Endothelial cell of umbilical vein (primary cell): ENCODE results near the gene FSD2. TPM values are rescaled to one million over a fixed set of nuclear protein-coding genes. Genes with fewer than 3 reads are reported as not detected.

Experiments used
- BruUV-seq: library from RNA; stranded (reverse); fragments of 400-500 nt; replicated peaks from 2 replicates; lab custom pipeline; 2021; lab: Mats Ljungman, UMichigan
- CTCF ChIA-PET: fragments of 300-600, 350-600 bp; sonication (Branson Sonifier 250); formaldehyde crosslinking; loops from one replicate; lab custom pipeline; 2021; ENCODE audit warnings: antibody characterized with exemption, inconsistent platforms; lab: Charles Lee
- POLR2A ChIA-PET: fragments of 300-600, 350-600 bp; sonication (Branson Sonifier 250); formaldehyde crosslinking; loops from one replicate; lab custom pipeline; 2021; ENCODE audit warnings: antibody characterized with exemption, inconsistent platforms; lab: Charles Lee
- DNase-seq: peaks from one replicate; pipeline ENCODE4 v3.0.0-alpha.2; 2011; ENCODE audit warnings: low read depth, low spot score
- FAIRE-seq: peaks from 2 replicates; lab custom pipeline; 2011; peaks lifted over from hg19 to GRCh38; lab: Jason Lieb, UNC
- H2AFZ ChIP-seq: 2 replicates; pipeline ENCODE4 v1.6.0; 2012; ENCODE audit warnings: low read depth, low read length, control low read depth, inconsistent platforms
- H3K27ac ChIP-seq: 2 replicates; pipeline ENCODE4 v1.5.1; 2011; ENCODE audit warnings: low read depth, mild to moderate bottlenecking, control low read depth, low read length, moderate library complexity; ENCODE audit not compliant: insufficient read depth
- H3K27me3 ChIP-seq, 2 experiments: 2 replicates each; pipeline versions ENCODE4 v1.6.0 to v1.6.1; 2011; ENCODE audit warnings: low read length in 2 of 2, mixed read lengths in 1 of 2; ENCODE audit not compliant: control insufficient read depth in 2 of 2, insufficient read depth in 2 of 2
- H3K36me3 ChIP-seq, 2 experiments: 2 replicates in 1 of 2; 3 replicates in 1 of 2; pipeline ENCODE4 v1.5.1; 2011; ENCODE audit warnings: low read length in 2 of 2, mild to moderate bottlenecking in 1 of 2, moderate library complexity in 1 of 2; ENCODE audit not compliant: control insufficient read depth in 2 of 2, insufficient read depth in 2 of 2; ENCODE audit errors: extremely low read depth in 1 of 2
- H3K4me1 ChIP-seq: 3 replicates; pipeline ENCODE4 v1.5.1; 2011; ENCODE audit warnings: mild to moderate bottlenecking, low read length; ENCODE audit not compliant: control insufficient read depth, insufficient read depth; ENCODE audit errors: extremely low read depth
- H3K4me2 ChIP-seq: 2 replicates; pipeline ENCODE4 v1.6.1; 2011; ENCODE audit warnings: low read length, control low read depth, mixed read lengths; ENCODE audit not compliant: insufficient read depth
- H3K4me3 ChIP-seq, 3 experiments: fragments of 200-600 bp in 1 of 3; sonication (generic), shearing (Covaris generic) in 1 of 3; replicated peaks in 1 of 3; 2 replicates each; pipeline ENCODE4 v1.5.1; 2011 to 2016; ENCODE audit warnings: control low read depth in 3 of 3, low read length in 3 of 3, mild to moderate bottlenecking in 2 of 3, inconsistent platforms in 1 of 3, low read depth in 1 of 3, moderate library complexity in 1 of 3; ENCODE audit not compliant: insufficient read depth in 1 of 3
- H3K79me2 ChIP-seq: 2 replicates; pipeline ENCODE4 v1.6.0; 2012; ENCODE audit warnings: low read length, inconsistent platforms; ENCODE audit not compliant: control insufficient read depth, insufficient read depth
- H3K9ac ChIP-seq: replicated peaks from 2 replicates; pipeline ENCODE3; 2011; ENCODE audit warnings: low read length, control low read depth; ENCODE audit not compliant: insufficient read depth; ENCODE audit errors: extremely low read depth
- H3K9me1 ChIP-seq: replicated peaks from 3 replicates; pipeline ENCODE4 v1.6.0; 2011; ENCODE audit warnings: mild to moderate bottlenecking, low read length; ENCODE audit not compliant: control insufficient read depth, insufficient read depth; ENCODE audit errors: extremely low read depth
- H3K9me3 ChIP-seq: replicated peaks from 2 replicates; pipeline ENCODE4 v1.5.1; 2012; ENCODE audit warnings: low read length, inconsistent platforms; ENCODE audit not compliant: control insufficient read depth, insufficient read depth
- H4K20me1 ChIP-seq: replicated peaks from 2 replicates; pipeline ENCODE3; 2011; ENCODE audit warnings: mild to moderate bottlenecking, low read length; ENCODE audit not compliant: control insufficient read depth, insufficient read depth; ENCODE audit errors: extremely low read depth
- EZH2 ChIP-seq: IDR thresholded peaks from 2 replicates; pipeline ENCODE4 v1.6.1; 2012; ENCODE audit warnings: borderline replicate concordance, low read depth, mild to moderate bottlenecking, moderate library complexity, low read length, inconsistent platforms; ENCODE audit not compliant: severe bottlenecking
- FOS ChIP-seq: IDR thresholded peaks from 2 replicates; pipeline ENCODE4 v1.6.1; 2011; ENCODE audit warnings: mild to moderate bottlenecking, low read length, moderate library complexity, borderline replicate concordance; ENCODE audit not compliant: insufficient read depth
- GATA2 ChIP-seq: IDR thresholded peaks from 2 replicates; pipeline ENCODE4 v1.7.0; 2011; ENCODE audit warnings: low read depth, mild to moderate bottlenecking, moderate library complexity, mixed read lengths, low read length; ENCODE audit not compliant: insufficient read length, insufficient read depth
- JUN ChIP-seq: IDR thresholded peaks from 2 replicates; pipeline ENCODE4 v1.6.1; 2011; ENCODE audit warnings: borderline replicate concordance, low read depth; ENCODE audit not compliant: insufficient read length, insufficient read depth
- MYC ChIP-seq: IDR thresholded peaks from one replicate; pipeline ENCODE4 v1.6.1; 2011; ENCODE audit warnings: mild to moderate bottlenecking, low read depth, low read length
- POLR2A ChIP-seq: IDR thresholded peaks from 2 replicates; pipeline ENCODE4 v1.6.1; 2012; ENCODE audit warnings: low read depth, mild to moderate bottlenecking, control low read depth, low read length
- POLR2AphosphoS5 ChIP-seq: IDR thresholded peaks from 2 replicates; pipeline ENCODE4 v1.6.1; 2012; ENCODE audit warnings: low read depth, mild to moderate bottlenecking, control low read depth, low read length, moderate library complexity; ENCODE audit not compliant: insufficient read depth
- dilution Hi-C: fragments of 300-500 bp; cut with MboI; formaldehyde crosslinking; loops from one replicate; pipeline ENCODE4 v1.15.0; 2019; ENCODE audit warnings: low sequenced_read_pairs; ENCODE audit not compliant: extremely low pct_ligation_motif_present
- intact Hi-C: fragments of 100-400 bp; cut with micrococcal nuclease; formaldehyde crosslinking; loops from one replicate; pipeline ENCODE4 v1.10.0; 2022
- polyA plus RNA-seq, 4 experiments: library from polyadenylated mRNA; depleted of rRNA in 3 of 4; stranded (reverse) in 3 of 4; unstranded in 1 of 4; fragments of >200 nt; gene quantifications; 2 replicates each; pipeline versions ENCODE4 v1.2.1 to v1.2.3, GENCODE V29; 2011 to 2012; ENCODE audit warnings: missing spikeins in 1 of 4
- total RNA-seq: library from RNA; stranded (reverse); gene quantifications from 2 replicates; pipeline ENCODE4 v1.2.3, GENCODE V29; 2021
- TF ChIP-seq, protein P1 (sequence below): IDR thresholded peaks from 2 replicates; pipeline ENCODE4 v1.6.1; 2011; ENCODE audit not compliant: insufficient read depth, insufficient read length
- TF ChIP-seq, protein P2 (sequence below), 2 donors: IDR thresholded peaks; 1 replicate in 1 of 2; 2 replicates in 1 of 2; pipeline ENCODE4 v1.5.1; 2011; ENCODE audit warnings: low read length in 2 of 2, mild to moderate bottlenecking in 2 of 2, moderate library complexity in 2 of 2, control low read depth in 1 of 2, inconsistent platforms in 1 of 2, low read depth in 1 of 2; ENCODE audit not compliant: insufficient read depth in 1 of 2; ENCODE audit errors: extremely low read depth in 1 of 2

The FSD2 gene
- total and polyA plus RNA-seq, 2 donors (not counting 3 experiments of a cell fraction or from before 2014, with no cell fraction given) = not detected

DNA sequence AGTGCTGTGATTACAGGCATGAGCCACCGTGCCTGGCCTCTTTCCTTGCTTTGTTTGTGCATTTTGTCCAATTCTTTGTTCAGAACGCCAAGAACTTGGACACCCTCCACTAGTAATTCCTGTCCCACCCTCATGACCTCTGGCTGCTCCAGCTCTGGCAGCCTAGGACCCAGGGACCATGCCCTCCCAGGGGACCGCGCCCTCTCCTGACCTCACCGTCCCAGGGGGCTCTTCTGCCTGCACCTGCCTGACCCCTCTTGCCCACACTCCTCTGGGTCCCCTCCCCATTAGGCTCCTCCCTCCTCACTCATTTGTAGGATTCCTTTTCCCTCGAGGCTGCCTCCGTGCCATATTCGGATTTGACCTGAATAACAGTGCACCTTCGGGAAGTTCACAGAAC is 41.1 kb downstream of the FSD2 start:
- DNase-seq = no peak
- ChIA-PET POLR2A (no interaction called here), CTCF (no interaction called here)
- dilution Hi-C loops (no loop called here), intact Hi-C loops (no loop called here)
- BruUV-seq = no TSS peak
- no peak overlapping the region for H3K9ac ChIP-seq
- no peak for FAIRE-seq
- no peak overlapping the region for H2AFZ ChIP-seq
- no peaks in the 10 kb centered on the region for H3K9me1 ChIP-seq
- H3K4me1 ChIP-seq = no peaks in the 10 kb centered on the region
- no peak overlapping the region for H3K4me2 ChIP-seq
- H4K20me1 ChIP-seq = no peaks in the 10 kb centered on the region
- H3K27me3 ChIP-seq = no peaks in the 10 kb centered on the region
- TF ChIP-seq GATA2 = no peak
- TF ChIP-seq POLR2AphosphoS5 = no peak
- TF ChIP-seq, protein P1, sequence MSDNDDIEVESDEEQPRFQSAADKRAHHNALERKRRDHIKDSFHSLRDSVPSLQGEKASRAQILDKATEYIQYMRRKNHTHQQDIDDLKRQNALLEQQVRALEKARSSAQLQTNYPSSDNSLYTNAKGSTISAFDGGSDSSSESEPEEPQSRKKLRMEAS = no peak
- TF ChIP-seq JUN = no peak
- TF ChIP-seq FOS = no peak
- TF ChIP-seq MYC = no peak
- no peak for TF ChIP-seq POLR2A
- no peak for TF ChIP-seq EZH2
- TF ChIP-seq, protein P2, sequence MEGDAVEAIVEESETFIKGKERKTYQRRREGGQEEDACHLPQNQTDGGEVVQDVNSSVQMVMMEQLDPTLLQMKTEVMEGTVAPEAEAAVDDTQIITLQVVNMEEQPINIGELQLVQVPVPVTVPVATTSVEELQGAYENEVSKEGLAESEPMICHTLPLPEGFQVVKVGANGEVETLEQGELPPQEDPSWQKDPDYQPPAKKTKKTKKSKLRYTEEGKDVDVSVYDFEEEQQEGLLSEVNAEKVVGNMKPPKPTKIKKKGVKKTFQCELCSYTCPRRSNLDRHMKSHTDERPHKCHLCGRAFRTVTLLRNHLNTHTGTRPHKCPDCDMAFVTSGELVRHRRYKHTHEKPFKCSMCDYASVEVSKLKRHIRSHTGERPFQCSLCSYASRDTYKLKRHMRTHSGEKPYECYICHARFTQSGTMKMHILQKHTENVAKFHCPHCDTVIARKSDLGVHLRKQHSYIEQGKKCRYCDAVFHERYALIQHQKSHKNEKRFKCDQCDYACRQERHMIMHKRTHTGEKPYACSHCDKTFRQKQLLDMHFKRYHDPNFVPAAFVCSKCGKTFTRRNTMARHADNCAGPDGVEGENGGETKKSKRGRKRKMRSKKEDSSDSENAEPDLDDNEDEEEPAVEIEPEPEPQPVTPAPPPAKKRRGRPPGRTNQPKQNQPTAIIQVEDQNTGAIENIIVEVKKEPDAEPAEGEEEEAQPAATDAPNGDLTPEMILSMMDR (IDR thresholded peaks at IDR 0.05; ENCODE audit: extremely low read depth in 1 of 2, insufficient read depth in 1 of 2, low read depth in 1 of 2, low read length in 2 of 2) = no peak
- no peaks in the 10 kb centered on the region for H3K79me2 ChIP-seq
- H3K4me3 ChIP-seq = no peak overlapping the region
- H3K36me3 ChIP-seq = peaks cover 3% of the 10 kb centered on the region in 2 experiments
- no peaks in the 10 kb centered on the region for H3K9me3 ChIP-seq
- H3K27ac ChIP-seq = no peak overlapping the region
